ENCODE data around the gene CSNK1E. TPM values are rescaled to one million over a fixed set of nuclear protein-coding genes. Genes with fewer than 3 reads are reported as not detected.

Gene CSNK1E
- total and polyA plus RNA-seq, 2 of the 8 experiments (the other 6 are each of a cell fraction or from before 2014, with no cell fraction given) = 247 to 263 TPM

GRCh38 chr22:38292694-38293093, 24.5 kb downstream of the CSNK1E start (continued):
- TF ChIP-seq MAX (IDR thresholded peaks at IDR 0.05) (no peak), USF2 (IDR thresholded peaks at IDR 0.05; ENCODE audit: low read length) (no peak), RBBP5 (IDR thresholded peaks at IDR 0.05; ENCODE audit: borderline replicate concordance, low read depth, low read length) (no peak), PHF8 (conservative IDR thresholded peaks at IDR 0.05; ENCODE audit: low read depth, low read length) (no peak), EP300 (IDR thresholded peaks at IDR 0.05; ENCODE audit: borderline replicate concordance in 1 of 2, low read depth in 2 of 2, low read length in 2 of 2) (no peak)

Measured in H1 (cell line).